ENCODE results near the gene MTFR2.

MTFR2 gene

DNA sequence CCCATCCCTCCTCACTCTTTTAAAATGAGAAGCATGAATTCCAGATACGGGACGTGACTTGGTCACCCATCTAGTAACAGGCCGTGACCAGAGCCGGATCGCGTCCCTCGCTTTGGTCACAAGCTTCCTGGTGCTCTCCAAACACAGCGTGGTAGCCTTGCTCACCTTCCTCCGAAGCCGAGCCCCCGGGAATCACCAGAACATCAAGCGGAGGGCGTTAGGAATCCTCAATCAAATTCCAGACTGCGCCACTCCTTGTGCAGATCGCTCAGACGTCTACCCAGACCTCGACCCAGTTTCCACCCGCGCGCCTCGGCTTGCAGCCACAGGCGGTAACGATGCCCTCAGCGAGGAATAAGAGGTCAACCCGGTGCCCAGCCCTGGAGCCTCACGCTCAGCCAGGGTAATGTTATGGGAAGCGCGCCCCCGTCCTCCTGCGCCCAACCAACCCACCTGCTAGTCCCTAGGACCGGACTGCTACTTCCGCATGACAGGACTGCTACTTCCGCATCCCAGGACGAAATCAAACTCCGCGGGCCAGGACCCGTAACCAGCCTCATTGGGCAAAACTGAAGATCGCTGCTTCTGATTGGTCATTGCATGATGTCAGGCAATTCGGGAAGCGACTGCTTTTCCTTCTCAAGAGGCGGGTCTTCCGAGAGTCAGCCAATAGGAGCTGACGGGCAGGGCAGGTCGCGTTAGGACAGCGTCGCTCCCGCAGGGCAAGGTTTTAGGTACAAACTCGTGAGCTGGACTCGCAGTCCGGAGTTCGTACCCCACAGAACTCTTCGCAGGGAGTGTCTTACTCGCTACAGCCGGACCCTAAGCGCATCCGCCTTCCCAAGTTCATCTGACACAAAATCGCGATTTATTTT is at the start of gene MTFR2:
MTFR2 (minus strand) TSS at position 501 of the 875 bp plus-strand sequence. CDS start 1,212 bp downstream, outside the sequence.
- peak; percentile 96 for DNase-seq (ENCODE audit: low spot score)

DNA sequence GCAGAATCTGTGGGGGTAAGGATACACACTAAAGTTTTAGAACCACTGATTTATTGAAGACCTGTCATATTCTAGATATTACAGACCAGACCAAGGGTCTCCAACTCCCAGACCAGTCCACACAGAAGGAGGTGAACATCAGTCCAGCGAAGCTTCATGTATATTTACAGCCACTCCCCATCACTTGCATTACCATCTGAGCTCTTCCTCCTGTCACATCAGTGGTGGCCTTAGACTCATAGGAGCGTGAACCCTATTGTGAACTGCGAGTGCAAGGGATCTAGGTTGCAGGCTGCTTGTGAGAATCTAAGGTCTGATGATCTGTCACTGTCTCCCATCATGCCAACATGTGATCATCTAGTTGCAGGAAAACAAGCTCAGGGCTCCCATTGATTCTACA is 44.5 kb upstream of the MTFR2 start:
- no peak for DNase-seq (ENCODE audit: low spot score)

- peak; percentile 67 for DNase-seq (ENCODE audit: low spot score)
Observed at GRCh38 chr6:136290410-136291010, 40.4 kb upstream of the MTFR2 start.

DNA sequence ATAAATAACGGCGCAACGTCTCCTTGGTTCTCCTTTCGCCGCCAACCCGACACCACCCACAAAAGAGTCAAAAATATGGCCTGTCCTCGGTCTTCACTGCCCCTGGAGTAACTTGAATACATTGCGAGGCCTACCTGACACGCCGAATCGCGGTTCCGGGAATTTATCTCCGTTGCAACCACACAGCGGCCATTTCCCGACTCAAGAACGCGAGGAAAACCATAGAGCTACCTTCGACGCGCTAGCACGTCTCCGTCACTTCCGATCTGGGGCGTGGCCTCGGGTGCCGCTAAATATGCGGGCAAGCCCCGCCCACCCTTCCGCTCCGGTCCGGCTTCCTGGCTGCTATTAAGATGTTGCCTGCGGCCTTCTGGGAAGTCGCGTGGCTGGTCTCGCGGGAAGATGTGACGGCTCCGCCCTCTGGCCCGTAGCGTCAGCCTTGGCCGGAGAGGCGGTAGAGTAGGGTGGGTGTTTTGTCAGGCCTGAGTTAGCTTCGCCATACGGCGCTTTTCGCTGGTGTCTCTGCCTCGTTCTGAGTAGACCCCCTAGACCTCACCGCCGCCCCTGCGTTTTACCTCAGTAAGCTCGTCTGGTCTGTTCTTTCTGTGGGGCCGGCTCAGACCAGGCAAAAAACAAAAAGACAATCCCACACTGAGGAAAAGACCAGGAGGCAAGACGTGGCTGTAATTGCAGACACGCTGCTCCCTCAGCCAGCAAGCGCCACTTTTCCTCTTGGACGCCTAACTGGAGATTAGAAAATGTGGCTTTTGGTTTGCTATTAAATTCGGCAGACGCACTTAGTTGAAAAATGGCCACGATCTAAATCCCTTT is 39.7 kb upstream of the MTFR2 start, which contains the start of gene BCLAF1:
BCLAF1 (minus strand) TSS at position 268 of the 831 bp plus-strand sequence. CDS start 9,980 bp downstream, outside the sequence.
- DNase-seq (ENCODE audit: low spot score) = peak; percentile 94

- DNase-seq (ENCODE audit: low spot score) = peak; percentile 89
Observed at GRCh38 chr6:136289327-136289578, 39.1 kb upstream of the MTFR2 start.

- peak; percentile 82 for DNase-seq (ENCODE audit: low spot score)
Observed at GRCh38 chr6:136288566-136289326, 38.6 kb upstream of the MTFR2 start.

DNA sequence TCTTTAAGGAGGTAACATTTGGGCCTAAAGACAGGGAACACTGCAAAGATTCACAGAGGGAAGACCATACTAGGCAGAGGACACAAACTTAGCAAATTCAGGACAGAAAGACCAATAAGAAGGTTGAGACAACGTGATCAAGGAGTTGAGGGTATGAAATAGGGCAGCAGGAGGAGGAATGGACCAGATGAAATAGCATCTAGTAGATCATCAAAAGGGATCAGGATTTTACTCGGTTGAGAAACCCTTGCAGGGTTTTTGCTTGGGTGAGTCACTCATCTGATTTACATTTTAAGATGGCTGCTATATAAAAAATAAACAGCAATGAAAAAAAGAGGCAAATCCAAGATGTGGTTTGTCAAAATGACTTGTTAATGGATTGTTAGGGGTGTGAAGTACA is 34.8 kb upstream of the MTFR2 start:
- DNase-seq (ENCODE audit: low spot score) = peak; percentile 22

GRCh38 chr6:136282906-136283305 is 32.8 kb upstream of the MTFR2 start:
- DNase-seq (ENCODE audit: low spot score) = no peak

- no peak for DNase-seq (ENCODE audit: low spot score)
Observed at GRCh38 chr6:136280032-136280609, 30.0 kb upstream of the MTFR2 start.

DNA sequence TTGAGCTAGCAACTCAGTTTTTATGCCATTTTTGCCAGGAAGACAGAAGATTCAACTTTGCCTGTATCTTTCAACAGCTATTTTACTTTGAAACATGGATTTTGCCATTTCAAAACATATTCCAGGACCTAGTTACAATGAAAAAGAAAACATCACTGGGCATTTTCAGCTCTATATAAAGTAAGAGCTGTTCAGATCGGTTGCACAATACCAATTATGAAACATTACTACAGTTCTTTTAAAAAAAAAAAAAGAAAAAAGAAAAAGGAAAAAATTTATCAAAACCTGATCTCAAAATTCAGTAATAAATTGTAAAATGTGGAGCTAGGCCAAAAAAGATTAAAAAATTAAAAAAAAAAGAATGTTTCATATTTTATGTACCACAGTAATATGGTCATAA is 24.0 kb upstream of the MTFR2 start:
- DNase-seq (ENCODE audit: low spot score) = no peak

DNA sequence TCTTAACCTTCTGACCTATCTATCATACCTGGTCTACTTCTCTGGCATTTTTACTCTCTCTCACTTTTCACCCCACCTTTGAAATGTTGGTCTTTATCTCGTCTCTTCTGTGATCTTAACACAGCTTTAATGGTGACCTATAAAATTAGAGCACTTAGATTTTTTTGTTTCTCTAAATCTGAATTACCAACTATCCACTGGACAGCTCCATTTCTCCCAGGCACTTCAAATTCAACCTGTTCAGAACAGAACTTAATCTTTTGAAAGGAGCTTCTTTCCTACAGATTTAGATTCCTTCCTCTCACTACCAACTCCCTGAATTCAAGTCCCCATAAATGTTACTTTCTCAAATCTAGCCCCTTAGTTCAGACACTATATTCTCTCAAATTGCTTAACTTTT is 15.0 kb upstream of the MTFR2 start:
- no peak for DNase-seq (ENCODE audit: low spot score)

- DNase-seq (ENCODE audit: low spot score) = no peak
Observed at GRCh38 chr6:136262940-136263339, 12.8 kb upstream of the MTFR2 start.

GRCh38 chr6:136254851-136255466 is 4.8 kb upstream of the MTFR2 start:
- DNase-seq (ENCODE audit: low spot score) = no peak

DNA sequence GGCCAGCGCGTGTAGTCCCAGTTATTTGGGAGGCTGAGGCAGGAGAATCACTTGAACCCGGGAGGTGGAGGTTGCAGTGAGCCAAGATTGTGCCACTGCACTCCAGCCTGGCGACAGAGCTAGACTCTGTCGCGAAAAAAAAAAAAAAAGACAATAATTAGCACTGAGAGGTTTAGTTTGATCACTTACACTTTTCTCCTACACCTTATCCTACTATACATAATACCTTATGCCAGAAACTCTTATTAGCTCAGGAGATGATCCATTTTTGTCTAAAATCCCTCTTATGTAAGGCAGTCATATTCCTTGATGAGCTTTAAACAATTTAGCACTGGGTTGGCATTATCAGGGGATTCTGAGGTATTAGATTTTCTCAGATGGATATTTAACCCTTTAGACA is 3.6 kb upstream of the MTFR2 start:
- DNase-seq (ENCODE audit: low spot score) = no peak

DNA sequence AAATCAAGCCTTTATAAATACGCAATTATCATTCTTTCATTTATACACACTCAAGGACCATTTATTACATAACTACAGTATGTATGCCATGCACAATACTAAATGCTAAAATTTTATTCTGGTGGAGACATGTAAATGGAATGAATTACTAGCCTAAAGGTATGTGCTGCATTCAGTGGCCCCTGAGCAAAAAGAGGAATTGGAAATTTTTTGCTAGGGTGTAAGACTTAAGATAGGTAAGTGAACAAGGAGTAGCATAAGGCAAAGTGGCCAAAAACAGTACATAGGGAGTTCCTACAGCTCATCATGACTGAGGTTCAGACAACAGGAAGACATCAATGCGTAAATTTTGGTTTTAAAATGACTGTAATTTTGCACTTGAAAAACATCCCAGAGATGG is 2.3 kb upstream of the MTFR2 start:
- DNase-seq (ENCODE audit: low spot score) = no peak

GRCh38 chr6:136251394-136251793 is 1.3 kb upstream of the MTFR2 start:
- DNase-seq (ENCODE audit: low spot score) = no peak

GRCh38 chr6:136250686-136251008 is 536 bp upstream of the MTFR2 start:
- no peak for DNase-seq (ENCODE audit: low spot score)

- no peak for DNase-seq (ENCODE audit: low spot score)
Observed at GRCh38 chr6:136249336-136249735, 775 bp downstream of the MTFR2 start.

DNA sequence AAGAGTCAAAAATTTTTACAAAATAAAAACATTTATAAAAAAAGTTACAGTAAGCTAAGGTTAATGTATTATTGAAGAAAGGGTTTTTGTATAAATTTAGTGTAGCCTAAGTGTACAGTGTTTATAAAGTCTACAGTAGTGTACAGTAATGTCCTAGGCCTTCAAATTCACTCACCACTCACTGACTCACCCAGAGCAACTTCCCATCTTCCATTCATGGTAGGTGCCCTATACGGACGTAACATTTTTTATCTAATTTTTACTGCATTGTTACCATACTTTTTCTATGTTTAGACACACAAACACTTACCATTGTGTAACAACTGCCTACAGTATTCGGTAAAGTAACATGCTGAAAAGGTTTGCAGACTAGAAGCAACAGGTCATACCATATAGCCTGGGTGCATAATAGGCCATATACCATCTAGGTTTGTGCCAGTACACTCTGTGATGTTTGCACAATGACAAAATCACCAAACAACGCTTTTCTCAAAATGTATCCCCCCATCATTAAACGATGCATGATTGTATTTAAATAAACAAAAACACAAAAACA is 6.0 kb downstream of the MTFR2 start:
- DNase-seq (ENCODE audit: low spot score) = no peak

- DNase-seq (ENCODE audit: low spot score) = no peak
Observed at GRCh38 chr6:136236466-136237293, 13.4 kb downstream of the MTFR2 start.
